Dendritic cell treated with granulocyte-macrophage colony-stimulating factor and Interleukin-4, amounts not matched to agents 40 ng/mL and 50 ng/mL, for 4 days (primary cell): Measurements from ENCODE around the gene PTPA.
A peak's percentile ranks its signal among the peaks of the same experiment; 100 is the strongest.
"Not testable (repeated sequence)": the region's sequence is repeated elsewhere in the genome, so short reads cannot be mapped to it uniquely, and the experiment has no call there.

Source experiments
- H3K27ac Mint-ChIP-seq: one replicate; pipeline ENCODE4 v1.8.0; 2022; ENCODE audit warnings: mild to moderate bottlenecking, mixed read lengths
- H3K27me3 Mint-ChIP-seq: one replicate; pipeline ENCODE4 v1.8.0; 2022; ENCODE audit warnings: mild to moderate bottlenecking, mixed read lengths
- H3K36me3 Mint-ChIP-seq: one replicate; pipeline ENCODE4 v1.8.0; 2022; ENCODE audit warnings: low read depth, mixed read lengths
- H3K4me1 Mint-ChIP-seq: one replicate; pipeline ENCODE4 v1.8.0; 2022; ENCODE audit warnings: low read depth, mixed read lengths
- H3K4me3 Mint-ChIP-seq: one replicate; pipeline ENCODE4 v1.8.0; 2022; ENCODE audit warnings: mild to moderate bottlenecking, moderate library complexity, mixed read lengths
- H3K9me3 Mint-ChIP-seq: one replicate; pipeline ENCODE4 v1.8.0; 2022; ENCODE audit warnings: mixed read lengths
- intact Hi-C: fragments of 100-400 bp; cut with micrococcal nuclease; formaldehyde crosslinking; loops from one replicate; pipeline ENCODE4 v1.15.0; 2022

PTPA gene

GRCh38 chr9:129182625-129183494 lies 71.6 kb downstream of the PTPA start:
- H3K4me3 Mint-ChIP-seq = no peak overlapping the region
- H3K36me3 Mint-ChIP-seq = peaks cover 3% of the 10 kb centered on the region
- H3K4me1 Mint-ChIP-seq = peaks cover 46% of the 10 kb centered on the region
- H3K27ac Mint-ChIP-seq = no peak overlapping the region
- H3K27me3 Mint-ChIP-seq = peaks cover 32% of the 10 kb centered on the region
- intact Hi-C loops = no loop called here
- H3K9me3 Mint-ChIP-seq = no peaks in the 10 kb centered on the region

GRCh38 chr9:129183495-129184218 lies 72.4 kb downstream of the PTPA start:
- Mint-ChIP-seq H3K27me3 (peaks cover 30% of the 10 kb centered on the region), H3K4me3 (no peak overlapping the region), H3K36me3 (no peaks in the 10 kb centered on the region), H3K4me1 (peaks cover 46% of the 10 kb centered on the region), H3K9me3 (no peaks in the 10 kb centered on the region), H3K27ac (no peak overlapping the region)
- intact Hi-C loops = no loop called here

- Mint-ChIP-seq H3K36me3 (no peaks in the 10 kb centered on the region), H3K9me3 (no peaks in the 10 kb centered on the region), H3K27ac (no peak overlapping the region), H3K4me1 (peaks cover 42% of the 10 kb centered on the region), H3K4me3 (no peak overlapping the region), H3K27me3 (peaks cover 27% of the 10 kb centered on the region)
- intact Hi-C loops = no loop called here
Observed at GRCh38 chr9:129184219-129184524, 73.0 kb downstream of the PTPA start.

- no peak overlapping the region for H3K27ac Mint-ChIP-seq
- no peaks in the 10 kb centered on the region for H3K36me3 Mint-ChIP-seq
- intact Hi-C loops = no loop called here
- peaks cover 41% of the 10 kb centered on the region for H3K4me1 Mint-ChIP-seq
- H3K9me3 Mint-ChIP-seq = no peaks in the 10 kb centered on the region
- peaks cover 26% of the 10 kb centered on the region for H3K27me3 Mint-ChIP-seq
- H3K4me3 Mint-ChIP-seq = no peak overlapping the region
Observed at GRCh38 chr9:129184596-129185122, 73.4 kb downstream of the PTPA start.

GRCh38 chr9:129185402-129185801 lies 74.2 kb downstream of the PTPA start:
- H3K4me3 Mint-ChIP-seq = no peak overlapping the region
- peaks cover 25% of the 10 kb centered on the region for H3K27me3 Mint-ChIP-seq
- H3K36me3 Mint-ChIP-seq = no peaks in the 10 kb centered on the region
- H3K27ac Mint-ChIP-seq = no peak overlapping the region
- intact Hi-C loops = no loop called here
- no peaks in the 10 kb centered on the region for H3K9me3 Mint-ChIP-seq
- H3K4me1 Mint-ChIP-seq = peaks cover 41% of the 10 kb centered on the region

GRCh38 chr9:129185991-129186390 lies 74.8 kb downstream of the PTPA start:
- no peaks in the 10 kb centered on the region for H3K36me3 Mint-ChIP-seq
- no peaks in the 10 kb centered on the region for H3K9me3 Mint-ChIP-seq
- peaks cover 21% of the 10 kb centered on the region for H3K27me3 Mint-ChIP-seq
- no peak overlapping the region for H3K27ac Mint-ChIP-seq
- no peak overlapping the region for H3K4me3 Mint-ChIP-seq
- peaks cover 41% of the 10 kb centered on the region for H3K4me1 Mint-ChIP-seq
- intact Hi-C loops = no loop called here

- no peak overlapping the region for H3K4me3 Mint-ChIP-seq
Observed at GRCh38 chr9:129187042-129187441, 75.8 kb downstream of the PTPA start.

GRCh38 chr9:129189971-129190370 lies 78.8 kb downstream of the PTPA start:
- H3K4me3 Mint-ChIP-seq, H3K36me3 Mint-ChIP-seq, H3K9me3 Mint-ChIP-seq, intact Hi-C loops, H3K27ac Mint-ChIP-seq: not testable (repeated sequence)
- H3K27me3 Mint-ChIP-seq = peaks cover 41% of the 10 kb centered on the region
- H3K4me1 Mint-ChIP-seq = peaks cover 14% of the 10 kb centered on the region

More at GRCh38 chr9:129187042-129187441, 75.8 kb downstream of the PTPA start:
- peaks cover 21% of the 10 kb centered on the region for H3K27me3 Mint-ChIP-seq
- peaks cover 39% of the 10 kb centered on the region for H3K4me1 Mint-ChIP-seq
- no peaks in the 10 kb centered on the region for H3K9me3 Mint-ChIP-seq
- H3K36me3 Mint-ChIP-seq = no peaks in the 10 kb centered on the region
- H3K27ac Mint-ChIP-seq = no peak overlapping the region
- intact Hi-C loops = no loop called here

- Mint-ChIP-seq H3K27ac (no peak overlapping the region), H3K4me1 (peaks cover 3% of the 10 kb centered on the region), H3K4me3 (no peak overlapping the region), H3K36me3 (no peaks in the 10 kb centered on the region), H3K27me3 (peaks cover 50% of the 10 kb centered on the region), H3K9me3 (no peaks in the 10 kb centered on the region)
- intact Hi-C loops = no loop called here
Observed at GRCh38 chr9:129191234-129191633, 80.0 kb downstream of the PTPA start.

- intact Hi-C loops = no loop called here
- no peaks in the 10 kb centered on the region for H3K9me3 Mint-ChIP-seq
- no peaks in the 10 kb centered on the region for H3K36me3 Mint-ChIP-seq
- H3K27ac Mint-ChIP-seq = no peak overlapping the region
- no peak overlapping the region for H3K4me3 Mint-ChIP-seq
- peaks cover 64% of the 10 kb centered on the region for H3K27me3 Mint-ChIP-seq
- H3K4me1 Mint-ChIP-seq = peaks cover 14% of the 10 kb centered on the region
Observed at GRCh38 chr9:129193655-129194054, 82.4 kb downstream of the PTPA start.

GRCh38 chr9:129194221-129194620 lies 83.0 kb downstream of the PTPA start:
- no peak overlapping the region for H3K27ac Mint-ChIP-seq
- H3K9me3 Mint-ChIP-seq = no peaks in the 10 kb centered on the region
- intact Hi-C loops = no loop called here
- H3K36me3 Mint-ChIP-seq = no peaks in the 10 kb centered on the region
- H3K4me3 Mint-ChIP-seq = no peak overlapping the region
- peaks cover 19% of the 10 kb centered on the region for H3K4me1 Mint-ChIP-seq
- peaks cover 65% of the 10 kb centered on the region for H3K27me3 Mint-ChIP-seq

- Mint-ChIP-seq H3K27me3 (peaks cover 67% of the 10 kb centered on the region), H3K36me3 (no peaks in the 10 kb centered on the region), H3K4me3 (no peak overlapping the region), H3K27ac (no peak overlapping the region), H3K9me3 (no peaks in the 10 kb centered on the region), H3K4me1 (peaks cover 21% of the 10 kb centered on the region)
- intact Hi-C loops = no loop called here
Observed at GRCh38 chr9:129195606-129196005, 84.4 kb downstream of the PTPA start.

GRCh38 chr9:129197045-129197444 lies 85.8 kb downstream of the PTPA start:
- H3K36me3 Mint-ChIP-seq, H3K4me3 Mint-ChIP-seq, H3K9me3 Mint-ChIP-seq, H3K27ac Mint-ChIP-seq, intact Hi-C loops: not testable (repeated sequence)
- Mint-ChIP-seq H3K4me1 (peaks cover 22% of the 10 kb centered on the region), H3K27me3 (peaks cover 59% of the 10 kb centered on the region)

- Mint-ChIP-seq H3K36me3 (no peaks in the 10 kb centered on the region), H3K27me3 (peaks cover 52% of the 10 kb centered on the region), H3K4me3 (no peak overlapping the region), H3K9me3 (no peaks in the 10 kb centered on the region), H3K4me1 (peaks cover 29% of the 10 kb centered on the region), H3K27ac (peak overlapping the region; percentile 81)
- intact Hi-C loops = no loop called here
Observed at GRCh38 chr9:129197978-129198318, 86.7 kb downstream of the PTPA start.
